ENCODE results near the gene SLC24A4.

- TF ChIP-seq CTCF (conservative IDR thresholded peaks at IDR 0.05; ENCODE audit: low read length) (no peak), EZH2phosphoT487 (IDR thresholded peaks at IDR 0.05; ENCODE audit: borderline replicate concordance) (no peak)
These were observed 146.6 kb downstream of the SLC24A4 start for GRCh38 chr14:92469515-92469914.
